ENCODE results near the gene RLBP1. TPM values are rescaled to one million over a fixed set of nuclear protein-coding genes. Genes with fewer than 3 reads are reported as not detected.

The RLBP1 gene
- total and polyA plus RNA-seq, 8 donors, result 0.13 to 1.3 TPM; not detected in 6

DNA sequence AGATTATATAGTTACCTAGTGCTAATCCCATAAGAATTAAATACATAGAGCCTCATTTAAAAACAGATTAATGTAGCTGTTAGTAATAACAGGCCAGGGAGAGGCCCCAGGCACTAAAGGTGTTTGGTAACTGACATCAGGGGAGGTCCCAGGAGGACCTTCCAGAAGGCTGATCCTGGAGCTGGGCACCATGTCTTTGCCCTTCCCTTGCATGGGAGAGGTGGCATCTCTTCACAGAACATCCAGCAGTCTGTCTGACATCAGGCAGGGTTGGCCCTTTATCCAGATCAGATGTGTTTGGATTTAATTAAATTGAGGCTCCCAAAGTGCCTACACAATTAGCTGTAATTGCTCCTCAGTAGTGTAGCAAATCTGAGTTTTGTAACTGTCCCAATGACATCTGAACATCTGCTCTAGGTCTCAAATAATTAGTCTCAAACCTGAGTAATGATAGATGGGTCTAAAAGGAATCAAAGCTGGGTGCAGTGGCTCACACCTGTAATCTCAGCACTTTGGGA, 53.0 kb downstream of the RLBP1 start:
- intact Hi-C loops (cut with DNase I; ENCODE audit: low total_unique reads), result no loop called here
- peak overlapping the region in 4 of 5 donors; percentile 41 to 84 (median 68) for H3K27ac ChIP-seq

DNA sequence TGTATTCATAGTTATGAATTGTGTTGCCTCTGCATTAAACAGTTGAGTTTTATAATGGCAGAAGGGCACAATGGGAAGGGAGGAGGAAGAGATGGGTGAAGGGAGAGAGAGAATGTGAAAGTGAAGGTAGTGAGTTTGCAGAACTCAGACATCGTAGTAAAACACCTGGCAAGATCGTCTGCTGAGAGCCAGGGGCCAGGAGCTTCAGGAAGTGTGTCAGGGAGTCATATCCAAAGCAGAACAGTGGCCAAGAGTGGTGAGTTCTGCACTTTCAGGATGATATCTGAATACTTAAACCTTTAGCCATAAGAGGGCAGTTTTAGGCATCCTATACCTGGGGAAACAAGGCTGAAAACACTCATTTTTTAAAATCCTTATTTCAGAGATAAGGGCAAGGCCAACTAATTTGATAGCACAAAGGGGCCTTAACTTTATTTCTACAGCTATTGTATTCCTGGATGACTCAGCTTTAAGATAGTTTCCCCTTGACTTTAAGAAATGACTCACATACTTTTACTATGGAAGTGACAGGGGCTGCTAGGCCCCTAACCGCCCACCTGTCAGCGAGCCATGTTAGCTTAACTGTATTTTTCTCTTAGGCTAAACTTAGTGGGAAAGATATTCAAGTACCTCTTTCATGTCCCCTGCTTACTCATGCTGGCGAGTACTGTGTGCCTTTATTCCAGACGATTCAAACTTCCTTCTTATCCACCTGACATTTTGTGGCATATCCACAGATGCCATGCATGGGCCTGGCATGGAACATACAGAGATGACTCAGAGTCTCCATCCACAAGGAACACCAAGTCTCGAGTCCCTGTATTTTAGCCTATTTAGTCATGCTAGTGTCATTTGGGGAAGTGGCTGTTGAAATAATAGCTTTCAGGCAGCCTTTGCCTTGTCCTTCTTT, 53.9 kb downstream of the RLBP1 start:
- Histone ChIP-seq H3K27ac (peak overlapping the region; percentile 41 to 84 (median 77)), H3K27me3 (no peaks in the 10 kb centered on the region), H3K9me3 (no peaks in the 10 kb centered on the region), H3K4me1 (peaks cover 26 to 59% (median 47%) of the 10 kb centered on the region in 4 donors), H3K36me3 (peaks cover 0 to 44% (median 19%) of the 10 kb centered on the region in 4 donors), H3K4me3 (no peak overlapping the region)
- peak; percentile 16 to 90 (median 81) for TF ChIP-seq POLR2AphosphoS5 (IDR thresholded peaks at IDR 0.05)
- no peak for TF ChIP-seq POLR2A (IDR thresholded peaks at IDR 0.05)
- TF ChIP-seq EP300 (IDR thresholded peaks at IDR 0.05), result no peak
- DNase-seq, result peak in 1 of 2 donors; percentile 36
- intact Hi-C loops (cut with DNase I; ENCODE audit: low total_unique reads), result no loop called here
- 32 to 45% (median 35%) methylated on average over 7 of the region's 7 CpGs for WGBS, 5 donors

More for the DNA sequence above, 53.0 kb downstream of the RLBP1 start:
- no peak for DNase-seq
- Histone ChIP-seq H3K4me3 (no peak overlapping the region), H3K9me3 (no peaks in the 10 kb centered on the region), H3K36me3 (peaks cover 0 to 45% (median 23%) of the 10 kb centered on the region in 4 donors), H3K4me1 (peaks cover 26 to 59% (median 47%) of the 10 kb centered on the region in 4 donors), H3K27me3 (no peaks in the 10 kb centered on the region)
- TF ChIP-seq POLR2AphosphoS5 (IDR thresholded peaks at IDR 0.05) (no peak), EP300 (IDR thresholded peaks at IDR 0.05) (no peak), POLR2A (IDR thresholded peaks at IDR 0.05) (no peak)
- TF ChIP-seq, protein P1, sequence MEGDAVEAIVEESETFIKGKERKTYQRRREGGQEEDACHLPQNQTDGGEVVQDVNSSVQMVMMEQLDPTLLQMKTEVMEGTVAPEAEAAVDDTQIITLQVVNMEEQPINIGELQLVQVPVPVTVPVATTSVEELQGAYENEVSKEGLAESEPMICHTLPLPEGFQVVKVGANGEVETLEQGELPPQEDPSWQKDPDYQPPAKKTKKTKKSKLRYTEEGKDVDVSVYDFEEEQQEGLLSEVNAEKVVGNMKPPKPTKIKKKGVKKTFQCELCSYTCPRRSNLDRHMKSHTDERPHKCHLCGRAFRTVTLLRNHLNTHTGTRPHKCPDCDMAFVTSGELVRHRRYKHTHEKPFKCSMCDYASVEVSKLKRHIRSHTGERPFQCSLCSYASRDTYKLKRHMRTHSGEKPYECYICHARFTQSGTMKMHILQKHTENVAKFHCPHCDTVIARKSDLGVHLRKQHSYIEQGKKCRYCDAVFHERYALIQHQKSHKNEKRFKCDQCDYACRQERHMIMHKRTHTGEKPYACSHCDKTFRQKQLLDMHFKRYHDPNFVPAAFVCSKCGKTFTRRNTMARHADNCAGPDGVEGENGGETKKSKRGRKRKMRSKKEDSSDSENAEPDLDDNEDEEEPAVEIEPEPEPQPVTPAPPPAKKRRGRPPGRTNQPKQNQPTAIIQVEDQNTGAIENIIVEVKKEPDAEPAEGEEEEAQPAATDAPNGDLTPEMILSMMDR (IDR thresholded peaks at IDR 0.05), result no peak

DNA sequence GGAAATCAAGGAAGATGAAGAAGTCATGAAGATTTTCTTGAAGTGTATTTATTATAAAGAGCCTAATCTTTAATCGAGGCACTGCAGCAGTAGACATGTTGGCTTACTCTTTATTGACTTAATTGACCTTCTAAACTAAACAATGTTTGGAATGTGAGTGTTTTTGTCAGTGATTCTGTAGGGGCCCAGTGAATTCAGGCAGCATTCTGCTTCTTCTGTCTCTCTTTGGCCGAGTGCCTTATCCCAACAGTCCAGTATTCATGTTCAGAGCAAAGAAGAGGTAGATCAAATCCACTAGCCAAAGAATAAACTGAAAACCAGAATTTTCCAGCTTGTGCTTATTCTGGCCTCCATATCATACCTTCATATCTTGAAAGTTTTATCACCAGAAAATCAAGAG, 55.7 kb downstream of the RLBP1 start:
- Histone ChIP-seq H3K4me3 (no peak overlapping the region), H3K4me1 (peaks cover 26 to 57% (median 44%) of the 10 kb centered on the region in 4 donors), H3K9me3 (no peaks in the 10 kb centered on the region), H3K36me3 (peaks cover 0 to 45% (median 18%) of the 10 kb centered on the region in 4 donors), H3K27ac (peak overlapping the region in 4 of 5 donors; percentile 0 to 84 (median 59)), H3K27me3 (no peaks in the 10 kb centered on the region)
- TF ChIP-seq POLR2AphosphoS5 (IDR thresholded peaks at IDR 0.05) (no peak), EP300 (IDR thresholded peaks at IDR 0.05) (no peak), POLR2A (IDR thresholded peaks at IDR 0.05) (no peak)
- TF ChIP-seq, protein P1 (IDR thresholded peaks at IDR 0.05), result no peak
- WGBS, 5 donors, result 18 to 43% (median 37%) methylated on average over 2 of the region's 2 CpGs
- DNase-seq, result no peak
- intact Hi-C loops (cut with DNase I; ENCODE audit: low total_unique reads), result no loop called here

DNA sequence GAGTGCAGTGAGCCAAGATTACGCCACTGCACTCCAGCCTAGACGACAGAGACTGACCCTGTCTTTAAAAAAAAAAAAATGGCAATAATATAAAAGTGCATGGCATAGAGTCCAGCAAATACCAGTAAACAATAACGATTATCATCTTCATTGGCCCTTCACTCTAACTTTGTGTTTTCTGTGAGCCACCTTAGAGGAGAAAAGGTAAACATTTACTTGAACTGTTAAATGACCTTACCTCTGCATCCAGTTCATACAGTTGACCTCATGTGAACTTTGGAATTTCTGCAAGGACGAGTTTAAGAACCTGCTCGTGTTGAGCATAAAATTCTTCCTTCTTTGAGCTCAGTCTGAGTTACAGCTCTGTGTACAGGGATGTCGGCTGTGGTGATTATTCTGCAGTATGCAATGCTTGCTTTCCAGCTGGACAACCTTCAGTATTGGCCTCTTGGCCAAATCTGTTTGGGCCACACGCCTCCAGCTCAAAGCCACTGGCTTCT, 56.6 kb downstream of the RLBP1 start:
- Histone ChIP-seq H3K27me3 (no peaks in the 10 kb centered on the region), H3K9me3 (no peaks in the 10 kb centered on the region), H3K36me3 (peaks cover 0 to 44% (median 20%) of the 10 kb centered on the region in 4 donors), H3K4me1 (peaks cover 26 to 57% (median 44%) of the 10 kb centered on the region in 4 donors), H3K27ac (peak overlapping the region in 4 of 5 donors; percentile 16 to 84 (median 38)), H3K4me3 (no peak overlapping the region)
- intact Hi-C loops (cut with DNase I; ENCODE audit: low total_unique reads), result no loop called here
- DNase-seq, result peak in 1 of 2 donors; percentile 63
- WGBS, 5 donors, result 32 to 48% (median 37%) methylated on average over 7 of the region's 7 CpGs
- no peak for TF ChIP-seq EP300 (IDR thresholded peaks at IDR 0.05)
- TF ChIP-seq POLR2A (IDR thresholded peaks at IDR 0.05), result no peak
- TF ChIP-seq POLR2AphosphoS5 (IDR thresholded peaks at IDR 0.05), result no peak
- TF ChIP-seq, protein P1 (IDR thresholded peaks at IDR 0.05), result no peak
